HCT116 (cell line): ENCODE measurements around the gene UBE2L3. TPM values are rescaled to one million over a fixed set of nuclear protein-coding genes. Genes with fewer than 3 reads are reported as not detected.

Experiments used
- ATAC-seq: fragments of 200-7000 bp; cut with Tn5 transposase; 2 replicates; pipeline ENCODE4 v1.9.1; 2020; ENCODE audit warnings: mild to moderate bottlenecking, moderate library complexity
- BruUV-seq: library from RNA; stranded (reverse); fragments of 400-500 nt; replicated peaks from 2 replicates; lab custom pipeline; 2021; lab: Mats Ljungman, UMichigan
- CTCF ChIA-PET: fragments of 300-600 bp; sonication (Branson Sonifier 250); formaldehyde crosslinking; loops from one replicate; lab custom pipeline; 2021; ENCODE audit warnings: antibody characterized with exemption; lab: Charles Lee
- POLR2A ChIA-PET: fragments of 300-600, 350-600 bp; sonication (Branson Sonifier 250); formaldehyde crosslinking; loops from one replicate; lab custom pipeline; 2021; ENCODE audit warnings: antibody characterized with exemption; lab: Charles Lee
- RAD21 ChIA-PET, 2 experiments: fragments of 300-600 bp; sonication (Branson Sonifier 250); formaldehyde crosslinking; loops; one replicate each; lab custom pipeline; 2023; ENCODE audit warnings: low total read pairs in 2 of 2; ENCODE audit not compliant: uncharacterized antibody in 2 of 2, unreplicated experiment in 2 of 2, low non-redundant PET in 1 of 2; lab: Charles Lee
- DNase-seq: peaks from one replicate; pipeline ENCODE4 v3.0.0-alpha.2; 2010; ENCODE audit warnings: low read depth, low spot score
- H2AFZ ChIP-seq: fragments of 200-600 bp; shearing (Covaris generic), sonication (generic); 2 replicates; pipeline ENCODE4 v1.6.1; 2017; ENCODE audit warnings: low read depth, mixed run types, mixed read lengths, antibody characterized with exemption, low read length; ENCODE audit not compliant: poor library complexity, severe bottlenecking
- H3K27ac ChIP-seq: 2 replicates; pipeline ENCODE4 v1.5.1; 2012; ENCODE audit warnings: low read depth, low read length
- H3K27me3 ChIP-seq: fragments of 200-600 bp; sonication (generic); 2 replicates; pipeline ENCODE4 v1.6.1; 2016; ENCODE audit warnings: mixed run types, low read length, mixed read lengths; ENCODE audit not compliant: insufficient read depth
- H3K36me3 ChIP-seq, 2 experiments: fragments of 200-500 bp in 1 of 2; fragments of 200-600 bp in 1 of 2; sonication (Bioruptor generic) in 1 of 2; sonication (generic) in 1 of 2; 2 replicates each; pipeline versions ENCODE4 v1.5.1 to v1.6.1; 2014 to 2016; ENCODE audit warnings: low read length in 2 of 2, inconsistent platforms in 1 of 2, mixed read lengths in 1 of 2, mixed run types in 1 of 2; ENCODE audit not compliant: insufficient read depth in 2 of 2, control insufficient read depth in 1 of 2
- H3K4me1 ChIP-seq, 2 experiments: fragments of 200-600 bp in 1 of 2; sonication (generic) in 1 of 2; 2 replicates each; pipeline versions ENCODE4 v1.5.1 to v1.6.1; 2012 to 2017; ENCODE audit warnings: low read length in 2 of 2, inconsistent platforms in 1 of 2, mild to moderate bottlenecking in 1 of 2, mixed read lengths in 1 of 2, mixed run types in 1 of 2, moderate library complexity in 1 of 2; ENCODE audit not compliant: insufficient read depth in 2 of 2, control insufficient read depth in 1 of 2
- H3K4me2 ChIP-seq: fragments of 200-600 bp; sonication (generic); 2 replicates; pipeline ENCODE4 v1.6.1; 2017; ENCODE audit warnings: mixed run types, low read length, mixed read lengths
- H3K4me3 ChIP-seq, 2 experiments: fragments of 200-600 bp in 1 of 2; sonication (generic) in 1 of 2; replicated peaks in 1 of 2; 2 replicates each; pipeline ENCODE4 v1.5.1; 2011 to 2016; ENCODE audit warnings: low read length in 2 of 2, control low read depth in 1 of 2, low read depth in 1 of 2, mild to moderate bottlenecking in 1 of 2, mixed read lengths in 1 of 2, mixed run types in 1 of 2
- H3K79me2 ChIP-seq: fragments of 200-600 bp; sonication (generic); 2 replicates; pipeline ENCODE4 v1.6.1; 2017; ENCODE audit warnings: mild to moderate bottlenecking, mixed run types, low read length, moderate library complexity, mixed read lengths; ENCODE audit not compliant: insufficient read depth
- H3K9ac ChIP-seq: fragments of 200-600 bp; sonication (generic); 2 replicates; pipeline ENCODE4 v1.6.1; 2016; ENCODE audit warnings: low read length, mixed read lengths
- H3K9me2 ChIP-seq: fragments of 200-600 bp; sonication (generic), shearing (Covaris generic); 2 replicates; pipeline ENCODE4 v1.6.1; 2017; ENCODE audit warnings: mixed run types, mild to moderate bottlenecking, moderate library complexity; ENCODE audit not compliant: insufficient read depth
- H3K9me3 ChIP-seq, 2 experiments: fragments of 200-500 bp in 1 of 2; fragments of 200-600 bp in 1 of 2; sonication (Bioruptor generic) in 1 of 2; sonication (generic) in 1 of 2; 2 replicates each; pipeline ENCODE4 v1.6.1; 2014 to 2017; ENCODE audit warnings: low read length in 2 of 2, mixed read lengths in 2 of 2, inconsistent platforms in 1 of 2, low read depth in 1 of 2, mild to moderate bottlenecking in 1 of 2, mixed run types in 1 of 2, moderate library complexity in 1 of 2; ENCODE audit not compliant: control insufficient read depth in 1 of 2, insufficient read depth in 1 of 2
- H4K20me1 ChIP-seq: fragments of 200-600 bp; sonication (generic), shearing (Covaris generic); 2 replicates; pipeline ENCODE4 v1.6.1; 2017; ENCODE audit warnings: mixed run types, mild to moderate bottlenecking, moderate library complexity; ENCODE audit not compliant: insufficient read depth
- CBX3 ChIP-seq: IDR thresholded peaks from 2 replicates; pipeline ENCODE4 v1.6.1; 2012; ENCODE audit warnings: low read depth
- EGR1 ChIP-seq: IDR thresholded peaks from 2 replicates; pipeline ENCODE4 v1.6.1; 2012; ENCODE audit warnings: low read depth
- EZH2 ChIP-seq: fragments of 200-600 bp; sonication (generic); IDR thresholded peaks from 2 replicates; pipeline ENCODE4 v1.6.1; 2017; ENCODE audit warnings: antibody characterized with exemption, mixed run types
- FOSL1 ChIP-seq: IDR thresholded peaks from 2 replicates; pipeline ENCODE4 v1.6.1; 2012; ENCODE audit warnings: low read depth
- RAD21 ChIP-seq: IDR thresholded peaks from 2 replicates; pipeline ENCODE4 v1.6.1; 2012; ENCODE audit warnings: low read depth, mild to moderate bottlenecking
- SRF ChIP-seq: IDR thresholded peaks from 2 replicates; pipeline ENCODE4 v1.6.1; 2012; ENCODE audit warnings: low read depth
- TCF7L2 ChIP-seq: IDR thresholded peaks from 2 replicates; pipeline ENCODE4 v1.7.0; 2011; ENCODE audit warnings: borderline replicate concordance, inconsistent platforms; ENCODE audit not compliant: insufficient read depth, insufficient read length; ENCODE audit errors: extremely low read depth
- YY1 ChIP-seq: IDR thresholded peaks from 2 replicates; pipeline ENCODE4 v1.6.1; 2011; ENCODE audit warnings: low read length, low read depth, moderate library complexity, mild to moderate bottlenecking; ENCODE audit not compliant: insufficient replicate concordance; ENCODE audit errors: extremely low read depth
- intact Hi-C: fragments of 100-400 bp; cut with micrococcal nuclease; formaldehyde crosslinking; loops from 2 replicates; pipeline ENCODE4 v1.10.0; 2022
- total RNA-seq: library from RNA; stranded (reverse); gene quantifications from one replicate; pipeline ENCODE4 v1.2.1, GENCODE V29; 2021; ENCODE audit not compliant: unreplicated experiment
- TF ChIP-seq, protein P1 (sequence below), 3 experiments: fragments of 200-600 bp in 1 of 3; sonication (generic) in 1 of 3; IDR thresholded peaks in 2 of 3; conservative IDR thresholded peaks in 1 of 3; 2 replicates each; pipeline ENCODE4 v1.5.1; 2012 to 2017; ENCODE audit warnings: low read depth in 2 of 3, low read length in 2 of 3, antibody characterized with exemption in 1 of 3, borderline replicate concordance in 1 of 3, control low read depth in 1 of 3, mild to moderate bottlenecking in 1 of 3, mixed read lengths in 1 of 3, mixed run types in 1 of 3, moderate library complexity in 1 of 3; ENCODE audit not compliant: insufficient read depth in 1 of 3

The UBE2L3 gene
- total RNA-seq, 1 experiment from 2014 or later, result 55.6 TPM

DNA sequence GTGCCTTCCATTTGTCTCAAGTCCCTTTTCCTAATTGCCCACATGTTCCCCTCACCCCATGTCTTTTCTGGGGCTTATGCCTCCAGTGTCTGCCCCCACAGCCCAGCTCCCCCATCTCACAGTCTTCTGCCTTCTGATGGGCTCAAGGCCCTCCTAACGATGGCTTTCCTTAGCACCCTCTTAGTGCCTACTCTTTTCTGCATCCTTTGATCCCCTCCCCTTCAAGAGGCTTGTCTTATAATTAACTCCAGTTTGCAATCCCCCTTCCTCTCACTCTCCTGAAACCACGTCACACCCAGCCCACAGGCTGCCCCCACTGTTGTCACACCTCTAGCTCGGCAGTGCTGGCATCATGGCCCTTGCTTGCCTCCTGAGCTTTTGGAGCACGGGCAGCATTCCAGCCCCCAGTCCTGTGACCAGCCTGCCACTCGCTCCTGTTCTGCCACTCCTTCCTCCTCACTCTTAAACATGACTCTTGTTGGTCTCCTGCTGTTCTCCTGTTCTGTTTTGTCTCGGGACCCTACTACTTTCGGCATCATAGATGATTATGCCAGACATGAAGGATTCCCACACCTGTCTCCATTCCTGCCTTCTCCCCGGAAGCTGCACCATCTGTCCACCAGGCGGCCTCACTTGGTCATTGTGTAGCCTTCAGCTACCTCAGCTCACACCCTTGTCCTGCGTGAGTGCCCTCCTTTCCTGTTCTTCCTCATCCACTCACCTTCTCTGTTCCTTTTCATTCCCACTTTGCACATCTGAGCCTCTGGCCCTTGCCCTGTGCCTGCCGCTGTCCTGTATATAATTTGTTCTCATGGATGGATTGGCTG, 26.1 kb downstream of the UBE2L3 start:
- Histone ChIP-seq H3K27me3 (no peaks in the 10 kb centered on the region), H4K20me1 (peaks cover 24% of the 10 kb centered on the region; the same call in 1 of the 2 replicates), H3K9me2 (no peaks in the 10 kb centered on the region), H2AFZ (no peak overlapping the region), H3K4me3 (no peak overlapping the region), H3K36me3 (peaks cover 11 to 36% of the 10 kb centered on the region in 2 experiments), H3K27ac (no peak overlapping the region), H3K9ac (no peak overlapping the region), H3K9me3 (no peaks in the 10 kb centered on the region), H3K79me2 (peaks cover 100% of the 10 kb centered on the region), H3K4me2 (no peak overlapping the region), H3K4me1 (no peaks in the 10 kb centered on the region)
- TF ChIP-seq EGR1 (no peak), YY1 (no peak), SRF (no peak), EZH2 (no peak), TCF7L2 (no peak), CBX3 (no peak), RAD21 (peak; percentile 13; the same call in 1 of the 2 replicates), FOSL1 (no peak)
- TF ChIP-seq, protein P1, sequence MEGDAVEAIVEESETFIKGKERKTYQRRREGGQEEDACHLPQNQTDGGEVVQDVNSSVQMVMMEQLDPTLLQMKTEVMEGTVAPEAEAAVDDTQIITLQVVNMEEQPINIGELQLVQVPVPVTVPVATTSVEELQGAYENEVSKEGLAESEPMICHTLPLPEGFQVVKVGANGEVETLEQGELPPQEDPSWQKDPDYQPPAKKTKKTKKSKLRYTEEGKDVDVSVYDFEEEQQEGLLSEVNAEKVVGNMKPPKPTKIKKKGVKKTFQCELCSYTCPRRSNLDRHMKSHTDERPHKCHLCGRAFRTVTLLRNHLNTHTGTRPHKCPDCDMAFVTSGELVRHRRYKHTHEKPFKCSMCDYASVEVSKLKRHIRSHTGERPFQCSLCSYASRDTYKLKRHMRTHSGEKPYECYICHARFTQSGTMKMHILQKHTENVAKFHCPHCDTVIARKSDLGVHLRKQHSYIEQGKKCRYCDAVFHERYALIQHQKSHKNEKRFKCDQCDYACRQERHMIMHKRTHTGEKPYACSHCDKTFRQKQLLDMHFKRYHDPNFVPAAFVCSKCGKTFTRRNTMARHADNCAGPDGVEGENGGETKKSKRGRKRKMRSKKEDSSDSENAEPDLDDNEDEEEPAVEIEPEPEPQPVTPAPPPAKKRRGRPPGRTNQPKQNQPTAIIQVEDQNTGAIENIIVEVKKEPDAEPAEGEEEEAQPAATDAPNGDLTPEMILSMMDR (IDR thresholded peaks at IDR 0.05 in 2 of 3, conservative IDR thresholded peaks at IDR 0.05 in 1 of 3; ENCODE audit: borderline replicate concordance in 1 of 3, insufficient read depth in 1 of 3, low read depth in 2 of 3, low read length in 2 of 3), result peak; percentile 11 to 65 (median 60); a peak in 4 of 6 replicates
- peak; percentile 90 for ATAC-seq
- no TSS peak for BruUV-seq
- no peak for DNase-seq
- CTCF ChIA-PET, result interaction anchor here (1.3 to 1.8 kb wide), 2 partner anchors 49 to 53 kb away, joined by 6 to 16 read pairs; partner anchors contain the start of gene SDF2L1
- intact Hi-C loops, result no loop called here
- RAD21 ChIA-PET, result no interaction called here
- POLR2A ChIA-PET, result interaction anchor here (1.0 to 1.5 kb wide), 2 partner anchors 35 to 49 kb away, joined by 3 to 4 read pairs; partner anchors contain the start of gene SDF2L1
